Nephron (organoid): ENCODE data around the gene SLCO2A1.

Experiments used
- H3K27ac Mint-ChIP-seq, 3 experiments: 2 replicates each; pipeline ENCODE4 v1.8.0; 2020; ENCODE audit warnings: mixed read lengths in 3 of 3, mild to moderate bottlenecking in 2 of 3, moderate library complexity in 1 of 3
- H3K27me3 Mint-ChIP-seq: 2 replicates; pipeline ENCODE4 v1.8.0; 2021; ENCODE audit warnings: low read depth, mild to moderate bottlenecking, moderate library complexity, mixed read lengths
- H3K36me3 Mint-ChIP-seq: 2 replicates; pipeline ENCODE4 v1.8.0; 2020; ENCODE audit warnings: low read depth, mixed read lengths
- H3K4me1 Mint-ChIP-seq: 2 replicates; pipeline ENCODE4 v1.8.0; 2020; ENCODE audit warnings: mixed read lengths
- H3K4me3 Mint-ChIP-seq, 3 experiments: 2 replicates each; pipeline ENCODE4 v1.8.0; 2020; ENCODE audit warnings: mild to moderate bottlenecking in 3 of 3, mixed read lengths in 3 of 3, moderate library complexity in 2 of 3
- H3K9me3 Mint-ChIP-seq: 2 replicates; pipeline ENCODE4 v1.8.0; 2020; ENCODE audit warnings: mixed read lengths
- CTCF ChIP-seq, 3 experiments: fragments of 200-600 bp; sonication (generic); IDR thresholded peaks; one replicate each; pipeline ENCODE4 v1.5.0; 2021; ENCODE audit warnings: antibody characterized with exemption in 3 of 3; ENCODE audit not compliant: unreplicated experiment in 3 of 3

The SLCO2A1 gene

GRCh38 chr3:133921592-133921991 lies 108.1 kb downstream of the SLCO2A1 start:
- no peak for TF ChIP-seq CTCF (IDR thresholded peaks at IDR 0.05; ENCODE audit: unreplicated experiment in 3 of 3)
- Mint-ChIP-seq H3K27me3 (peaks cover 16% of the 10 kb centered on the region), H3K36me3 (no peaks in the 10 kb centered on the region), H3K4me3 (no peak overlapping the region), H3K27ac (no peak overlapping the region), H3K4me1 (no peaks in the 10 kb centered on the region), H3K9me3 (peaks cover 9% of the 10 kb centered on the region)

GRCh38 chr3:133917144-133917543 lies 112.6 kb downstream of the SLCO2A1 start:
- Mint-ChIP-seq H3K9me3 (peaks cover 9% of the 10 kb centered on the region), H3K27ac (no peak overlapping the region), H3K27me3 (peaks cover 5% of the 10 kb centered on the region), H3K36me3 (no peaks in the 10 kb centered on the region), H3K4me1 (no peaks in the 10 kb centered on the region), H3K4me3 (no peak overlapping the region)
- no peak for TF ChIP-seq CTCF (IDR thresholded peaks at IDR 0.05; ENCODE audit: unreplicated experiment in 3 of 3)

GRCh38 chr3:133915685-133916658 lies 113.8 kb downstream of the SLCO2A1 start:
- no peak overlapping the region for H3K4me3 Mint-ChIP-seq
- peaks cover 6% of the 10 kb centered on the region for H3K9me3 Mint-ChIP-seq
- H3K27ac Mint-ChIP-seq = no peak overlapping the region
- H3K36me3 Mint-ChIP-seq = no peaks in the 10 kb centered on the region
- H3K27me3 Mint-ChIP-seq = peaks cover 5% of the 10 kb centered on the region
- H3K4me1 Mint-ChIP-seq = no peaks in the 10 kb centered on the region
- TF ChIP-seq CTCF (IDR thresholded peaks at IDR 0.05; ENCODE audit: unreplicated experiment in 3 of 3) = no peak

- no peak for TF ChIP-seq CTCF (IDR thresholded peaks at IDR 0.05; ENCODE audit: unreplicated experiment in 3 of 3)
- H3K4me1 Mint-ChIP-seq = no peaks in the 10 kb centered on the region
- H3K9me3 Mint-ChIP-seq = peaks cover 6% of the 10 kb centered on the region
- H3K4me3 Mint-ChIP-seq = no peak overlapping the region
- peaks cover 5% of the 10 kb centered on the region for H3K27me3 Mint-ChIP-seq
- no peak overlapping the region for H3K27ac Mint-ChIP-seq
- H3K36me3 Mint-ChIP-seq = no peaks in the 10 kb centered on the region
These were observed 114.7 kb downstream of the SLCO2A1 start for GRCh38 chr3:133914839-133915600.

GRCh38 chr3:133910422-133910821 lies 119.3 kb downstream of the SLCO2A1 start:
- Mint-ChIP-seq H3K4me3 (no peak overlapping the region), H3K4me1 (no peaks in the 10 kb centered on the region), H3K27ac (no peak overlapping the region), H3K9me3 (no peaks in the 10 kb centered on the region), H3K36me3 (no peaks in the 10 kb centered on the region), H3K27me3 (no peaks in the 10 kb centered on the region)
- no peak for TF ChIP-seq CTCF (IDR thresholded peaks at IDR 0.05; ENCODE audit: unreplicated experiment in 3 of 3)
